Thoracic aorta (tissue), 2 donors: ENCODE results near the gene RIT2. TPM values are rescaled to one million over a fixed set of nuclear protein-coding genes. Genes with fewer than 3 reads are reported as not detected.

Experiments
- ATAC-seq: fragments of 150-250 bp; one replicate; pipeline ENCODE4 v1.8.0; 2017; ENCODE audit warnings: low read depth; ENCODE audit not compliant: insufficient number of reproducible peaks, low FRiP score
- DNase-seq: peaks from one replicate; pipeline ENCODE4 v3.0.0-alpha.2; 2020; ENCODE audit warnings: low spot score
- H3K27ac ChIP-seq, 2 donors: fragments of 200-600 bp; sonication (generic); 1 replicate in 1 of 2; 2 replicates in 1 of 2; pipeline ENCODE4 v1.5.1; 2016; ENCODE audit warnings: mild to moderate bottlenecking in 2 of 2, moderate library complexity in 2 of 2
- H3K27me3 ChIP-seq: fragments of 200-600 bp; sonication (generic); replicated peaks from 2 replicates; pipeline ENCODE4 v1.6.0; 2016; ENCODE audit warnings: mild to moderate bottlenecking; ENCODE audit not compliant: insufficient read depth
- H3K36me3 ChIP-seq: fragments of 200-600 bp; sonication (generic); one replicate; pipeline ENCODE4 v1.5.1; 2016
- H3K4me1 ChIP-seq, 2 donors: fragments of 200-600 bp; sonication (generic); 1 replicate in 1 of 2; 2 replicates in 1 of 2; pipeline versions ENCODE4 v1.5.1 to v1.6.0; 2016; ENCODE audit warnings: low read depth in 2 of 2, mild to moderate bottlenecking in 1 of 2; ENCODE audit not compliant: control insufficient read depth in 1 of 2
- H3K4me3 ChIP-seq: fragments of 200-600 bp; sonication (generic); 2 replicates; pipeline ENCODE4 v1.5.1; 2016; ENCODE audit warnings: mild to moderate bottlenecking
- H3K9me3 ChIP-seq: fragments of 200-600 bp; sonication (generic); 2 replicates; pipeline ENCODE4 v1.5.1; 2016
- total RNA-seq, 2 donors: library from RNA; depleted of rRNA; stranded (reverse); fragments of >200 nt; gene quantifications; one replicate each; pipeline versions ENCODE4 v1.1.0 to v1.2.3, GENCODE V29; 2016
- TF ChIP-seq, protein P1 (sequence below): fragments of 200-600 bp; sonication (generic); IDR thresholded peaks from one replicate; pipeline ENCODE4 v1.5.1; 2019; ENCODE audit warnings: antibody characterized with exemption

The RIT2 gene
- total RNA-seq, 2 donors from 2014 or later = not detected

DNA sequence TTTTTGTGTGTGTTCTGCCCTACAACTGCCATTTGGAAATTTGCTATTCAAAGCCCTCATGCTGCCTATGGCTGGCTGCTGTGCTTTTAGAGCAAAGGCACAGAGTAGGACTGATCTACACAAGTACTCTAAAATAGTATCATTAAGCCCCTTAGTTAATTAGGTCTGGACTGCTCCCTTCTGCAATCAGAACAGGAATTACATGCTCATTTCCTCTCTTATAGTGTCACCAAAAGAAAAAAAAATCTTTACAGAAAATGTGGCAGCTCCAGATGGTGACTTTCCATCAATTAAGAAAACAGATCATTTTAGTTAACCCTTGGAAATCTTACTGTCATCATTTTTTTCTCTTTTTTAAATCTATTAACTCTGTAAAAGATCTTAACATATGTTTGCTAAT, 337.5 kb downstream of the RIT2 start:
- Histone ChIP-seq H3K27me3 (no peaks in the 10 kb centered on the region), H3K27ac (no peak overlapping the region), H3K4me1 (no peaks in the 10 kb centered on the region), H3K4me3 (no peak overlapping the region), H3K36me3 (no peaks in the 10 kb centered on the region), H3K9me3 (no peaks in the 10 kb centered on the region)
- no peak for ATAC-seq
- DNase-seq = no peak
- TF ChIP-seq, protein P1, sequence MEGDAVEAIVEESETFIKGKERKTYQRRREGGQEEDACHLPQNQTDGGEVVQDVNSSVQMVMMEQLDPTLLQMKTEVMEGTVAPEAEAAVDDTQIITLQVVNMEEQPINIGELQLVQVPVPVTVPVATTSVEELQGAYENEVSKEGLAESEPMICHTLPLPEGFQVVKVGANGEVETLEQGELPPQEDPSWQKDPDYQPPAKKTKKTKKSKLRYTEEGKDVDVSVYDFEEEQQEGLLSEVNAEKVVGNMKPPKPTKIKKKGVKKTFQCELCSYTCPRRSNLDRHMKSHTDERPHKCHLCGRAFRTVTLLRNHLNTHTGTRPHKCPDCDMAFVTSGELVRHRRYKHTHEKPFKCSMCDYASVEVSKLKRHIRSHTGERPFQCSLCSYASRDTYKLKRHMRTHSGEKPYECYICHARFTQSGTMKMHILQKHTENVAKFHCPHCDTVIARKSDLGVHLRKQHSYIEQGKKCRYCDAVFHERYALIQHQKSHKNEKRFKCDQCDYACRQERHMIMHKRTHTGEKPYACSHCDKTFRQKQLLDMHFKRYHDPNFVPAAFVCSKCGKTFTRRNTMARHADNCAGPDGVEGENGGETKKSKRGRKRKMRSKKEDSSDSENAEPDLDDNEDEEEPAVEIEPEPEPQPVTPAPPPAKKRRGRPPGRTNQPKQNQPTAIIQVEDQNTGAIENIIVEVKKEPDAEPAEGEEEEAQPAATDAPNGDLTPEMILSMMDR = no peak

DNA sequence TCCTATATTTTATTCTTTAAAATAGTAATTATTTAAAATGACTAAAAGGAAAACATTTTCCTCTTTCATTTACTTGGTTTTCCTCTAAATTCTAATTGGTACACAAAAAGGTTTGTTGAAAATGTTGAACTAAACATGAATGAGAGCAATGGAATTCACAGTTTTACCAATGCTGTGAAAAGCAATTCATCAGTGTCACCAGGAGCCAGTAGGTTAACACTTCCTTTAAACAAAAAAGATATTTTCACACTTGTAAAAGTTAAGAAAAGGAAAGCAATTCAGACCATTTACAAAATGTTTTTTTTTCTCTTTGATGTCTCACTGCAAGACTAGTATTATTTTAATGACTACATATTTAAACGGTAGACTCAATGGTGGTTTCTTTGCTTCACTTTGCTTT, 341.6 kb downstream of the RIT2 start:
- no peaks in the 10 kb centered on the region for H3K36me3 ChIP-seq
- H3K27ac ChIP-seq = no peak overlapping the region
- TF ChIP-seq, protein P1 = no peak
- H3K4me1 ChIP-seq = no peaks in the 10 kb centered on the region
- H3K27me3 ChIP-seq = no peaks in the 10 kb centered on the region
- H3K4me3 ChIP-seq = no peak overlapping the region
- ATAC-seq = no peak
- H3K9me3 ChIP-seq = no peaks in the 10 kb centered on the region
- no peak for DNase-seq

DNA sequence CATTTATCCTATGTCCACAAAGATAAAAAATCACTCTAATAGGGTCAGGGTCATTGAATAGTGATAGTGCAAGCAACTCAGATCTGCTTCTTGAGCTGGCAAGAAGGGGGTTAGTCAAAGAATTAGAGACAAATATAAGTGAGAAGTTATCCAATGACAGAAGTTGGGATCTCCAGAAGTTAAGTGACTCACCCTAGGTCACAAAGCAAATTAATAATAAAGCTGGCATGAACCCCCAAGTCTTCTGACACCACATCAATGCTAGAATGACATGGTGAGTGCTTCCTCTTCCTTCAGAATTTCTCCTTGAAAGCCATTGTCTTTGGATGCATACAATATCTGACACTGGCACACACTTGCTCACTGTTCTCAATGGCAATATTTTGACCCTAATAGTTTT, 343.5 kb downstream of the RIT2 start:
- Histone ChIP-seq H3K4me1 (no peaks in the 10 kb centered on the region), H3K36me3 (no peaks in the 10 kb centered on the region), H3K27me3 (no peaks in the 10 kb centered on the region), H3K27ac (no peak overlapping the region), H3K9me3 (no peaks in the 10 kb centered on the region), H3K4me3 (no peak overlapping the region)
- TF ChIP-seq, protein P1 = no peak
- ATAC-seq (no peak), DNase-seq (no peak)

DNA sequence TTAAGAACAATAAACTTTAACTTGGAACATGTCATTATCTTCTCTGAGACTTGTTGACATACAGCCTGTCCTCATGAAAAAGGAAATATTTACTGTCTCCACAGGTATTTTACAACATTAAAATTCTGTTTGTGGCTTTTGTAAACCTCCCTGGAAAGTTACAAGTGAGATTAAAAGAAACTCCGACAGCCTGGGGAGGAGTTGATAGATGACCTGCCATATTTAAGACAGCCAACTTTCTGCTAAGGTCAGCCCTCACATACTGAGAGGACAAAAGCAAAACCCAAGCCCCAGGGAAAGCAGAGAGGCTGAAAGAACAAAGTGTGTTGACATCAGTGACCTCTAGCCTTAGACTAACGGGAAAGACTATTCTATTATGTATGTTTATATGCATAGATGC, 350.2 kb downstream of the RIT2 start:
- ATAC-seq (no peak), DNase-seq (no peak)
- no peaks in the 10 kb centered on the region for H3K27me3 ChIP-seq
- no peaks in the 10 kb centered on the region for H3K36me3 ChIP-seq
- H3K27ac ChIP-seq = no peak overlapping the region
- no peaks in the 10 kb centered on the region for H3K4me1 ChIP-seq
- TF ChIP-seq, protein P1 = no peak
- no peak overlapping the region for H3K4me3 ChIP-seq
- no peaks in the 10 kb centered on the region for H3K9me3 ChIP-seq

DNA sequence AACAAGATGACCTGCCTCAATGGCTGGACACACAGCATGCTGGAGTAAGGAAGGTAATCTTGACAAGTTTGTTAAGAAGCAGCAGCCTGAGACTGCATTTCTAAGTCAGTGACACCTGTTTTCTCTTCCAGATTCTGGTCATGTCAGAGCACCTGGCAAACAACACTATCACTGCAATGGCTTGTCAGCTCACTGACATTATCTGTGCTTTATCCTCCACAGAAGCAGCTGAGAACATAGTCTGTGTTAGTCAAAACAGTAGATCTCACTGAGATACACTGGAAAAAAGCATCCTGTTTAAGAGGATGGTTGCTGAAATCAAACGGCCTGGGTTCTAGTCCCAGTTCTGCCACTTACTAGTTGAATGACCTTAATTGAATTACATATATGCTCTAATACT, 355.2 kb downstream of the RIT2 start:
- no peaks in the 10 kb centered on the region for H3K4me1 ChIP-seq
- no peaks in the 10 kb centered on the region for H3K36me3 ChIP-seq
- TF ChIP-seq, protein P1 = no peak
- no peaks in the 10 kb centered on the region for H3K27me3 ChIP-seq
- H3K4me3 ChIP-seq = no peak overlapping the region
- ATAC-seq (no peak), DNase-seq (no peak)
- H3K27ac ChIP-seq = no peak overlapping the region
- H3K9me3 ChIP-seq = no peaks in the 10 kb centered on the region
